ENCODE results near the gene MAP7D1. TPM values are rescaled to one million over a fixed set of nuclear protein-coding genes. Genes with fewer than 3 reads are reported as not detected.

The MAP7D1 gene
- total RNA-seq, 1 experiment from 2014 or later, result 192 TPM

DNA sequence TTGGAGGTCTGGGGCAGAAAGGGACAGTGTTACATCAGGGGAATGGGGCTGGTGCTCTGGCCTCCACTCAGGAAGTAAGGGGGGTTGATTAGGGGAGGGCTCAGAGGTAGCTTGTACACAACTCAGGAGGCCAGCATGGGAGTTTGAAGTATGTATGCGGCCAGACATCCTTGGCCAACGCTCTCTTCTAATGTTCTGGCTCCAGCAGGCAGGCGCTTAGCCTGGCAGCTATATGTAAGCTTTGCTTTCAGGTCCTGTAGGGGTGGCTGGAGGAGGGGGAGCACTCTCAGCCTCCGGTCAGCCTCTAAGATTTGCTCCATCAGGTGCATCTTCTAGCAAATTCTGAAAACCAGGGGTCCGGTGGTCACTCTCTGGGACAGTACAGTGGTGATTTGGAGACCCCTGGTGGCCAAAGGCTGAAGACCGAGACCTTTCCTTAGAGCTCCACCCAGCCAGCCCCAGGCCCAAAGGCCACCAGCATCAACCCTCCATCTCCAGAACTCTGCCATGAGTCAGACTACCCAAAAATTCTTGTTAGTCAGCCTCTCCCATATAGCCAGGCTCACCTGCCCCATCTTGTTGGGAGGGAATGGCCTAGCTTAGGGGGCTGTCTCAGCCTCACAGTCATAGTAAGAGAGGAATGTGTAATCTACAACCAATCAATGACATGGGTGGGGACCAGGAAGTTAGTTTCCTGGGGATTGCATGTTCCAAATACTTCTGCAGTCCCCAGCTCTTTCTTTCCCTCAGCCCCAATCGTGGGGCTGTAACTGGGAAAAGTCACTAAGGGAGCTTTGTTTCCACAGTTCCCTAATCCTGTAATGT lies 21.2 kb upstream of the MAP7D1 start:
- Histone ChIP-seq H3K27me3 (replicated peaks; ENCODE audit: insufficient read depth, low read depth, low read length, poor library complexity) (no peaks in the 10 kb centered on the region), H3K36me3 (ENCODE audit: insufficient read depth, low read length, poor library complexity, severe bottlenecking) (peaks cover 32% of the 10 kb centered on the region), H3K27ac (ENCODE audit: low read depth, low read length, poor library complexity, severe bottlenecking) (peak overlapping the region; percentile 55), H3K9me3 (ENCODE audit: low read depth, low read length, poor library complexity, severe bottlenecking) (no peaks in the 10 kb centered on the region), H3K4me3 (ENCODE audit: low read depth, low read length, poor library complexity, severe bottlenecking) (no peak overlapping the region), H3K4me1 (ENCODE audit: insufficient read depth, low read length, poor library complexity, severe bottlenecking) (peaks cover 10% of the 10 kb centered on the region)
- intact Hi-C loops (cut with micrococcal nuclease; ENCODE audit: unreplicated experiment), result loop anchor here (5.0 kb wide), 1 partner anchor 37 kb away; no protein-coding TSS in a partner anchor
- ChIA-PET CTCF (interaction anchor here (0.5 to 1.2 kb wide), 8 partner anchors 15 to 125 kb away, joined by 3 to 5 read pairs (median 4); no protein-coding TSS in a partner anchor), POLR2A (ENCODE audit: low non-redundant PET) (no interaction called here)
- no peak for DNase-seq (ENCODE audit: low spot score)
- TF ChIP-seq EZH2 (IDR thresholded peaks at IDR 0.05; ENCODE audit: borderline replicate concordance, low read depth, low read length, poor library complexity, severe bottlenecking) (no peak), CTCF (conservative IDR thresholded peaks at IDR 0.05; ENCODE audit: low read depth, low read length) (peak; percentile 76)
- BruUV-seq (replicated peaks), result no TSS peak

GRCh38 chr1:36135330-36135667 lies 20.7 kb upstream of the MAP7D1 start:
- intact Hi-C loops (cut with micrococcal nuclease; ENCODE audit: unreplicated experiment), result no loop called here

DNA sequence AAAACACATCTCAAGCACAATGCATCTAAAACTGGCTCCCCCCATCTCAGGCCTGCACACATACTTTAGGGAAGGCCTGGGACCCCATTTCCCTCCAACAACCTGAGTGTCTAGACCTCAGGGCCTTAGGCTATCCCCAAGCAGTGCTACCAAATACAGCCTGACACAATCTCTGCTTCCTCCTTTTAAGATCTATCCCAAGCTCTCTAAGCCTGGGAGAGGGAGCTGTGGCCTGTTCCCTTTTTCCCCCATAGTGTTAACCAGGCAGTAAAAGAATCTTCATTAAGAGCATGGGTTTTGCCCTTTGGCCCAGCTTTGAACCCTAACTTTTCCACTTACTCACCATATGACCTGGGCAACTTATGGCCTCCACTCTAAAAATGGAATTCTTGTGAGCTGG lies 20.2 kb upstream of the MAP7D1 start:
- CTCF ChIA-PET, result interaction anchor here (0.9 kb wide), 1 partner anchor 17 kb away, joined by 3 read pairs; no protein-coding TSS in a partner anchor
- Histone ChIP-seq H3K27me3 (replicated peaks; ENCODE audit: insufficient read depth, low read depth, low read length, poor library complexity) (no peaks in the 10 kb centered on the region), H3K4me1 (ENCODE audit: insufficient read depth, low read length, poor library complexity, severe bottlenecking) (peaks cover 10% of the 10 kb centered on the region), H3K36me3 (ENCODE audit: insufficient read depth, low read length, poor library complexity, severe bottlenecking) (peaks cover 37% of the 10 kb centered on the region), H3K4me3 (ENCODE audit: low read depth, low read length, poor library complexity, severe bottlenecking) (no peak overlapping the region), H3K9me3 (ENCODE audit: low read depth, low read length, poor library complexity, severe bottlenecking) (no peaks in the 10 kb centered on the region), H3K27ac (ENCODE audit: low read depth, low read length, poor library complexity, severe bottlenecking) (no peak overlapping the region)
- intact Hi-C loops (cut with micrococcal nuclease; ENCODE audit: unreplicated experiment), result no loop called here
- DNase-seq (ENCODE audit: low spot score), result no peak
- no peak for TF ChIP-seq CTCF (conservative IDR thresholded peaks at IDR 0.05; ENCODE audit: low read depth, low read length)
- no peak for TF ChIP-seq EZH2 (IDR thresholded peaks at IDR 0.05; ENCODE audit: borderline replicate concordance, low read depth, low read length, poor library complexity, severe bottlenecking)
- POLR2A ChIA-PET (ENCODE audit: low non-redundant PET), result no interaction called here
- BruUV-seq (replicated peaks), result no TSS peak

More at GRCh38 chr1:36135330-36135667, 20.7 kb upstream of the MAP7D1 start:
- peak overlapping the region; percentile 55 for H3K27ac ChIP-seq (ENCODE audit: low read depth, low read length, poor library complexity, severe bottlenecking)
- H3K27me3 ChIP-seq (replicated peaks; ENCODE audit: insufficient read depth, low read depth, low read length, poor library complexity), result no peaks in the 10 kb centered on the region
- TF ChIP-seq EZH2 (IDR thresholded peaks at IDR 0.05; ENCODE audit: borderline replicate concordance, low read depth, low read length, poor library complexity, severe bottlenecking) (no peak), CTCF (conservative IDR thresholded peaks at IDR 0.05; ENCODE audit: low read depth, low read length) (no peak)
- no peak overlapping the region for H3K4me3 ChIP-seq (ENCODE audit: low read depth, low read length, poor library complexity, severe bottlenecking)
- no peaks in the 10 kb centered on the region for H3K9me3 ChIP-seq (ENCODE audit: low read depth, low read length, poor library complexity, severe bottlenecking)
- H3K4me1 ChIP-seq (ENCODE audit: insufficient read depth, low read length, poor library complexity, severe bottlenecking), result peaks cover 10% of the 10 kb centered on the region
- DNase-seq (ENCODE audit: low spot score), result no peak
- peaks cover 37% of the 10 kb centered on the region for H3K36me3 ChIP-seq (ENCODE audit: insufficient read depth, low read length, poor library complexity, severe bottlenecking)
- BruUV-seq (replicated peaks), result no TSS peak
- ChIA-PET CTCF (interaction anchor here (0.5 to 1.2 kb wide), 8 partner anchors 15 to 124 kb away, joined by 3 to 5 read pairs (median 4); no protein-coding TSS in a partner anchor), POLR2A (ENCODE audit: low non-redundant PET) (no interaction called here)

Measured in A673 (cell line).